ENCODE results near the gene F5. TPM values are rescaled to one million over a fixed set of nuclear protein-coding genes. Genes with fewer than 3 reads are reported as not detected.

The F5 gene
- total RNA-seq, 1 experiment from 2014 or later, result 0.37 TPM

Other genes starting within 250 kb of the F5 start
- 21.8 TPM for gene NME7, start 218.7 kb downstream of the F5 start, total RNA-seq (2021; ENCODE audit: unreplicated experiment)
- 19.6 TPM for gene BLZF1, start 218.3 kb downstream of the F5 start, total RNA-seq (2021; ENCODE audit: unreplicated experiment)
- gene CCDC181, start 159.0 kb downstream of the F5 start, total RNA-seq (2021; ENCODE audit: unreplicated experiment), result not detected
- gene SLC19A2, start 100.5 kb downstream of the F5 start, total RNA-seq (2021; ENCODE audit: unreplicated experiment), result 10.1 TPM
- gene SELP, start 43.6 kb upstream of the F5 start, total RNA-seq (2021; ENCODE audit: unreplicated experiment), result not detected
- gene SELL, start 125.1 kb upstream of the F5 start, total RNA-seq (2021; ENCODE audit: unreplicated experiment), result 4.1 TPM
- not detected for gene SELE, start 147.6 kb upstream of the F5 start, total RNA-seq (2021; ENCODE audit: unreplicated experiment)
- 7.4 TPM for gene METTL18, start 208.4 kb upstream of the F5 start, total RNA-seq (2021; ENCODE audit: unreplicated experiment)